ENCODE measurements around the gene SLC35E1. TPM values are rescaled to one million over a fixed set of nuclear protein-coding genes. Genes with fewer than 3 reads are reported as not detected.

Gene SLC35E1
- total RNA-seq, 1 experiment from 2014 or later, result 52.6 TPM

GRCh38 chr19:16601378-16602052 is 29.3 kb upstream of the SLC35E1 start:
- ATAC-seq, result no peak
- no peak overlapping the region for H2AFZ ChIP-seq (ENCODE audit: low read length)
- peaks cover 83% of the 10 kb centered on the region for H4K20me1 ChIP-seq (ENCODE audit: low read length)

GRCh38 chr19:16600824-16601223 is 28.6 kb upstream of the SLC35E1 start:
- POLR2A ChIA-PET (ENCODE audit: unreplicated experiment), result no interaction called here
- Histone ChIP-seq H3K4me2 (ENCODE audit: low read length) (no peak overlapping the region), H3K9ac (ENCODE audit: low read length) (no peak overlapping the region), H3K4me1 (ENCODE audit: insufficient read depth, low read length) (no peaks in the 10 kb centered on the region), H2AFZ (ENCODE audit: low read length) (no peak overlapping the region), H3K4me3 (ENCODE audit: low read length) (no peak overlapping the region), H3K27me3 (ENCODE audit: low read length) (no peaks in the 10 kb centered on the region), H3K9me2 (replicated peaks; ENCODE audit: low read length) (no peaks in the 10 kb centered on the region), H3K36me3 (ENCODE audit: low read depth, low read length) (no peaks in the 10 kb centered on the region), H3K27ac (ENCODE audit: low read length) (no peak overlapping the region), H3F3A (ENCODE audit: low read length, unreplicated experiment) (no peaks in the 10 kb centered on the region), H3K79me2 (ENCODE audit: low read length) (peaks cover 100% of the 10 kb centered on the region), H3K9me3 (ENCODE audit: low read length) (no peaks in the 10 kb centered on the region), H4K20me1 (ENCODE audit: low read length) (peaks cover 88% of the 10 kb centered on the region)
- no TSS peak for BruUV-seq (replicated peaks)
- intact Hi-C loops (cut with micrococcal nuclease), result no loop called here
- DNase-seq (no peak), ATAC-seq (no peak)
- TF ChIP-seq CTCF (conservative IDR thresholded peaks at IDR 0.05; ENCODE audit: low read depth, low read length) (no peak), EZH2 (IDR thresholded peaks at IDR 0.05; ENCODE audit: low read length, unreplicated experiment) (no peak), EZH2phosphoT487 (IDR thresholded peaks at IDR 0.05; ENCODE audit: borderline replicate concordance, low read length) (no peak)
- CTCF ChIA-PET, result no interaction called here

More at GRCh38 chr19:16601378-16602052, 29.3 kb upstream of the SLC35E1 start:
- intact Hi-C loops (cut with micrococcal nuclease), result no loop called here
- ChIA-PET POLR2A (ENCODE audit: unreplicated experiment) (no interaction called here), CTCF (no interaction called here)
- BruUV-seq (replicated peaks), result no TSS peak
- DNase-seq, result no peak
- no peaks in the 10 kb centered on the region for H3K27me3 ChIP-seq (ENCODE audit: low read length)
- TF ChIP-seq CTCF (conservative IDR thresholded peaks at IDR 0.05; ENCODE audit: low read depth, low read length) (no peak), EZH2phosphoT487 (IDR thresholded peaks at IDR 0.05; ENCODE audit: borderline replicate concordance, low read length) (no peak), EZH2 (IDR thresholded peaks at IDR 0.05; ENCODE audit: low read length, unreplicated experiment) (no peak)
- peaks cover 98% of the 10 kb centered on the region for H3K79me2 ChIP-seq (ENCODE audit: low read length)
- H3K9ac ChIP-seq (ENCODE audit: low read length), result no peak overlapping the region
- no peaks in the 10 kb centered on the region for H3K9me2 ChIP-seq (replicated peaks; ENCODE audit: low read length)
- no peak overlapping the region for H3K4me2 ChIP-seq (ENCODE audit: low read length)
- H3K9me3 ChIP-seq (ENCODE audit: low read length), result no peaks in the 10 kb centered on the region
- no peaks in the 10 kb centered on the region for H3K4me1 ChIP-seq (ENCODE audit: insufficient read depth, low read length)
- no peak overlapping the region for H3K4me3 ChIP-seq (ENCODE audit: low read length)
- no peaks in the 10 kb centered on the region for H3K36me3 ChIP-seq (ENCODE audit: low read depth, low read length)
- no peaks in the 10 kb centered on the region for H3F3A ChIP-seq (ENCODE audit: low read length, unreplicated experiment)
- no peak overlapping the region for H3K27ac ChIP-seq (ENCODE audit: low read length)

GRCh38 chr19:16599655-16600346 is 27.6 kb upstream of the SLC35E1 start:
- Histone ChIP-seq H2AFZ (ENCODE audit: low read length) (no peak overlapping the region), H3K36me3 (ENCODE audit: low read depth, low read length) (no peaks in the 10 kb centered on the region), H3K9me2 (replicated peaks; ENCODE audit: low read length) (no peaks in the 10 kb centered on the region), H3K4me1 (ENCODE audit: insufficient read depth, low read length) (no peaks in the 10 kb centered on the region), H3K9ac (ENCODE audit: low read length) (no peak overlapping the region), H3K4me2 (ENCODE audit: low read length) (no peak overlapping the region), H4K20me1 (ENCODE audit: low read length) (peaks cover 88% of the 10 kb centered on the region), H3K27ac (ENCODE audit: low read length) (no peak overlapping the region), H3K4me3 (ENCODE audit: low read length) (no peak overlapping the region), H3K27me3 (ENCODE audit: low read length) (no peaks in the 10 kb centered on the region), H3F3A (ENCODE audit: low read length, unreplicated experiment) (no peaks in the 10 kb centered on the region), H3K79me2 (ENCODE audit: low read length) (peaks cover 100% of the 10 kb centered on the region), H3K9me3 (ENCODE audit: low read length) (no peaks in the 10 kb centered on the region)
- TF ChIP-seq CTCF (conservative IDR thresholded peaks at IDR 0.05; ENCODE audit: low read depth, low read length), result no peak
- no peak for TF ChIP-seq EZH2phosphoT487 (IDR thresholded peaks at IDR 0.05; ENCODE audit: borderline replicate concordance, low read length)
- TF ChIP-seq EZH2 (IDR thresholded peaks at IDR 0.05; ENCODE audit: low read length, unreplicated experiment), result no peak
- ATAC-seq, result no peak
- no TSS peak for BruUV-seq (replicated peaks)
- intact Hi-C loops (cut with micrococcal nuclease), result no loop called here
- DNase-seq, result no peak
- POLR2A ChIA-PET (ENCODE audit: unreplicated experiment), result no interaction called here
- CTCF ChIA-PET, result no interaction called here

All from PC-3 (cell line).